DOHH2 (cell line): Measurements from ENCODE around the gene PPP1R36.

ENCODE experiments used
- EZH2phosphoT487 ChIP-seq: fragments of 200-600 bp; sonication (generic); IDR thresholded peaks from 2 replicates; pipeline ENCODE4 v1.6.1; 2017; ENCODE audit warnings: borderline replicate concordance, mild to moderate bottlenecking, antibody characterized with exemption, low read length, moderate library complexity, mixed read lengths
- TF ChIP-seq, protein P1 (sequence below): fragments of 200-600 bp; sonication (generic); IDR thresholded peaks from one replicate; pipeline ENCODE4 v1.5.1; 2014; ENCODE audit warnings: antibody characterized with exemption, mild to moderate bottlenecking, low read depth, low read length; ENCODE audit not compliant: poor library complexity, severe bottlenecking

DNA sequence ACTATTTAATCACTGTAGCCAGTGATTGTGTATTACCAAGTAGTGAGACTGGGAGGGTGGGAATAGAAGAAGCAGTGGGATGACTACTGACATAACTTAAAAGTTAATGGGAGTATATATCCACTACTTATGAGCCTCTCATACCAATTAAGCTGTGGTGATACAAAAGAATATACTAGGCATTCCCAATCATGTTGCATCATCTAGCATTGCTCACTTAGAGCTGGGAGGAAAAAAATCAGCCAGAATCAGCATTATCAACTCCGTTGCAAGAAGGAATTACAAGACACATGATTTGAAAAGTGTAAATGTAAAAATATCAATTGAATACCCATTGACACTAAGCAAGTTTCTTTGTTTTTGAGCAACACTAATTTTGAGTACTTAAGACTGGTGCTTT is 745 bp upstream of the PPP1R36 start:
- TF ChIP-seq, protein P1, sequence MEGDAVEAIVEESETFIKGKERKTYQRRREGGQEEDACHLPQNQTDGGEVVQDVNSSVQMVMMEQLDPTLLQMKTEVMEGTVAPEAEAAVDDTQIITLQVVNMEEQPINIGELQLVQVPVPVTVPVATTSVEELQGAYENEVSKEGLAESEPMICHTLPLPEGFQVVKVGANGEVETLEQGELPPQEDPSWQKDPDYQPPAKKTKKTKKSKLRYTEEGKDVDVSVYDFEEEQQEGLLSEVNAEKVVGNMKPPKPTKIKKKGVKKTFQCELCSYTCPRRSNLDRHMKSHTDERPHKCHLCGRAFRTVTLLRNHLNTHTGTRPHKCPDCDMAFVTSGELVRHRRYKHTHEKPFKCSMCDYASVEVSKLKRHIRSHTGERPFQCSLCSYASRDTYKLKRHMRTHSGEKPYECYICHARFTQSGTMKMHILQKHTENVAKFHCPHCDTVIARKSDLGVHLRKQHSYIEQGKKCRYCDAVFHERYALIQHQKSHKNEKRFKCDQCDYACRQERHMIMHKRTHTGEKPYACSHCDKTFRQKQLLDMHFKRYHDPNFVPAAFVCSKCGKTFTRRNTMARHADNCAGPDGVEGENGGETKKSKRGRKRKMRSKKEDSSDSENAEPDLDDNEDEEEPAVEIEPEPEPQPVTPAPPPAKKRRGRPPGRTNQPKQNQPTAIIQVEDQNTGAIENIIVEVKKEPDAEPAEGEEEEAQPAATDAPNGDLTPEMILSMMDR: no peak
- TF ChIP-seq EZH2phosphoT487: no peak
